H9 (cell line): ENCODE measurements around the gene KCNQ2. TPM values are rescaled to one million over a fixed set of nuclear protein-coding genes. Genes with fewer than 3 reads are reported as not detected.

ENCODE experiments used
- DNase-seq: peaks from one replicate; pipeline ENCODE4 v3.0.0-alpha.2; 2017
- H2AFZ ChIP-seq: one replicate; pipeline ENCODE4 v1.6.1; 2013; ENCODE audit warnings: mild to moderate bottlenecking, low read length, control low read depth, moderate library complexity
- H2AK5ac ChIP-seq: 2 replicates; pipeline ENCODE4 v1.6.1; 2013; ENCODE audit warnings: low read length, control low read depth, mixed read lengths; ENCODE audit not compliant: insufficient read length
- H2BK120ac ChIP-seq: one replicate; pipeline ENCODE4 v1.6.1; 2013; ENCODE audit warnings: low read depth, mild to moderate bottlenecking, low read length, control low read depth, inconsistent platforms; ENCODE audit not compliant: poor library complexity, severe bottlenecking
- H2BK12ac ChIP-seq: 2 replicates; pipeline ENCODE4 v1.6.1; 2013; ENCODE audit warnings: low read length, control low read depth, mixed read lengths, low read depth; ENCODE audit not compliant: insufficient read length
- H2BK15ac ChIP-seq: 2 replicates; pipeline ENCODE4 v1.6.1; 2013; ENCODE audit warnings: low read depth, low read length, control low read depth
- H2BK20ac ChIP-seq: one replicate; pipeline ENCODE4 v1.6.1; 2013; ENCODE audit warnings: low read depth, mild to moderate bottlenecking, low read length, control low read depth, inconsistent platforms; ENCODE audit not compliant: poor library complexity, severe bottlenecking
- H2BK5ac ChIP-seq: 2 replicates; pipeline ENCODE4 v1.6.1; 2013; ENCODE audit warnings: low read length, control low read depth, mixed read lengths; ENCODE audit not compliant: insufficient read length
- H3K14ac ChIP-seq: 2 replicates; pipeline ENCODE4 v1.6.1; 2013; ENCODE audit warnings: low read length, control low read depth; ENCODE audit not compliant: insufficient read depth
- H3K18ac ChIP-seq: 2 replicates; pipeline ENCODE4 v1.6.1; 2013; ENCODE audit warnings: low read depth, mild to moderate bottlenecking, mixed read lengths, low read length, control low read depth; ENCODE audit not compliant: insufficient read length
- H3K23ac ChIP-seq: 2 replicates; pipeline ENCODE4 v1.6.1; 2013; ENCODE audit warnings: low read length, control low read depth, mixed read lengths, low read depth; ENCODE audit not compliant: insufficient read length
- H3K23me2 ChIP-seq: 2 replicates; pipeline ENCODE4 v1.6.1; 2013; ENCODE audit warnings: low read depth, mild to moderate bottlenecking, mixed read lengths, low read length, control low read depth; ENCODE audit not compliant: insufficient read length, poor library complexity, severe bottlenecking
- H3K27ac ChIP-seq: 2 replicates; pipeline ENCODE4 v1.5.1; 2013; ENCODE audit warnings: low read length, control low read depth, mixed read lengths, low read depth; ENCODE audit not compliant: insufficient read length
- H3K27me3 ChIP-seq: 2 replicates; pipeline ENCODE4 v1.6.1; 2013; ENCODE audit warnings: low read length, control low read depth, inconsistent platforms; ENCODE audit not compliant: insufficient read depth
- H3K4ac ChIP-seq: 2 replicates; pipeline ENCODE4 v1.6.1; 2013; ENCODE audit warnings: low read depth, mild to moderate bottlenecking, control low read depth, inconsistent platforms, low read length, moderate library complexity
- H3K4me1 ChIP-seq: 2 replicates; pipeline ENCODE4 v1.6.1; 2013; ENCODE audit warnings: low read length, control low read depth, inconsistent platforms; ENCODE audit not compliant: insufficient read depth
- H3K4me2 ChIP-seq: 2 replicates; pipeline ENCODE4 v1.6.1; 2013; ENCODE audit warnings: low read length, control low read depth, mixed read lengths; ENCODE audit not compliant: insufficient read length, insufficient read depth
- H3K56ac ChIP-seq: 2 replicates; pipeline ENCODE4 v1.6.1; 2013; ENCODE audit warnings: low read depth, mild to moderate bottlenecking, mixed read lengths, low read length, control low read depth; ENCODE audit not compliant: insufficient read length
- H3K79me1 ChIP-seq: 2 replicates; pipeline ENCODE4 v1.6.1; 2013; ENCODE audit warnings: low read depth, mild to moderate bottlenecking, moderate library complexity, low read length, control low read depth, inconsistent platforms; ENCODE audit not compliant: insufficient read depth, poor library complexity, severe bottlenecking
- H3K79me2 ChIP-seq: 2 replicates; pipeline ENCODE4 v1.6.1; 2013; ENCODE audit warnings: low read length, control low read depth, inconsistent platforms; ENCODE audit not compliant: insufficient read depth
- H3K9ac ChIP-seq: 2 replicates; pipeline ENCODE4 v1.6.1; 2013; ENCODE audit warnings: low read length, control low read depth, mixed read lengths; ENCODE audit not compliant: insufficient read length; ENCODE audit errors: extremely low read depth
- H3K9me3 ChIP-seq: one replicate; pipeline ENCODE4 v1.6.1; 2013; ENCODE audit warnings: low read depth, low read length, inconsistent platforms; ENCODE audit not compliant: control insufficient read depth
- H3T11ph ChIP-seq: one replicate; pipeline ENCODE4 v1.6.1; 2013; ENCODE audit warnings: mild to moderate bottlenecking, low read length, control low read depth, inconsistent platforms
- H4K20me1 ChIP-seq: one replicate; pipeline ENCODE4 v1.6.1; 2013; ENCODE audit not compliant: control insufficient read depth, insufficient read length, insufficient read depth
- H4K5ac ChIP-seq: 2 replicates; pipeline ENCODE4 v1.6.1; 2013; ENCODE audit warnings: low read depth, mild to moderate bottlenecking, mixed read lengths, low read length, control low read depth; ENCODE audit not compliant: insufficient read length
- H4K8ac ChIP-seq: replicated peaks from 2 replicates; pipeline ENCODE4 v1.6.1; 2013; ENCODE audit warnings: low read length, control low read depth, mixed read lengths, low read depth; ENCODE audit not compliant: insufficient read length
- H4K91ac ChIP-seq: 2 replicates; pipeline ENCODE4 v1.6.1; 2013; ENCODE audit warnings: low read depth, mild to moderate bottlenecking, moderate library complexity, mixed read lengths, low read length, control low read depth; ENCODE audit not compliant: insufficient read length
- H3K27ac Mint-ChIP-seq, 3 experiments: 2 replicates in 2 of 3; 3 replicates in 1 of 3; pipeline ENCODE4 v1.8.0; 2020 to 2021; ENCODE audit warnings: mixed read lengths in 3 of 3, mild to moderate bottlenecking in 1 of 3, moderate library complexity in 1 of 3
- H3K27me3 Mint-ChIP-seq: 2 replicates; pipeline ENCODE4 v1.8.0; 2021; ENCODE audit warnings: low read depth, mild to moderate bottlenecking, moderate library complexity, mixed read lengths
- H3K36me3 Mint-ChIP-seq, 3 experiments: 2 replicates in 2 of 3; 3 replicates in 1 of 3; pipeline ENCODE4 v1.8.0; 2020 to 2021; ENCODE audit warnings: low read depth in 3 of 3, mixed read lengths in 3 of 3; ENCODE audit not compliant: insufficient read depth in 1 of 3
- H3K4me1 Mint-ChIP-seq, 2 experiments: 2 replicates each; pipeline ENCODE4 v1.8.0; 2020; ENCODE audit warnings: mixed read lengths in 2 of 2
- H3K4me3 Mint-ChIP-seq, 2 experiments: 2 replicates in 1 of 2; 3 replicates in 1 of 2; pipeline ENCODE4 v1.8.0; 2020 to 2021; ENCODE audit warnings: mild to moderate bottlenecking in 2 of 2, mixed read lengths in 2 of 2, moderate library complexity in 1 of 2
- H3K9me3 Mint-ChIP-seq, 2 experiments: 2 replicates in 1 of 2; 3 replicates in 1 of 2; pipeline ENCODE4 v1.8.0; 2020; ENCODE audit warnings: mild to moderate bottlenecking in 2 of 2, mixed read lengths in 2 of 2, moderate library complexity in 1 of 2
- CTCF ChIP-seq: fragments of 200-600 bp; sonication (generic); conservative IDR thresholded peaks from 3 replicates; pipeline ENCODE4 v1.8.0; 2021; ENCODE audit warnings: antibody characterized with exemption, mild to moderate bottlenecking
- WGBS: extraction: QIAGEN DNeasy Blood & Tissue Kit; methylation state at CpG from one replicate; pipeline ENCODE4 v1.1.7; 2013; ENCODE audit warnings: missing lambda C conversion rate, low lambda C conversion rate, mixed read lengths; ENCODE audit not compliant: insufficient read length; ENCODE audit errors: extremely low coverage; 5-methylcytosine and 5-hydroxymethylcytosine counted together
- total RNA-seq: library from RNA; stranded (reverse); gene quantifications from 2 replicates; pipeline ENCODE4 v1.2.1, GENCODE V29; 2021

The KCNQ2 gene
- total RNA-seq, 1 experiment from 2014 or later: 69.2 TPM

- Mint-ChIP-seq H3K36me3 (peaks cover 0 to 33% (median 0%) of the 10 kb centered on the region in 3 experiments; a peak in 3 of 7 replicates), H3K9me3 (peaks cover 17 to 57% of the 10 kb centered on the region in 2 experiments), H3K27me3 (peaks cover 80% of the 10 kb centered on the region), H3K27ac (no peak overlapping the region), H3K4me3 (no peak overlapping the region), H3K4me1 (no peaks in the 10 kb centered on the region)
- Histone ChIP-seq H2BK20ac (no peak overlapping the region), H3K9me3 (no peaks in the 10 kb centered on the region), H3K79me1 (no peaks in the 10 kb centered on the region), H3K79me2 (no peaks in the 10 kb centered on the region), H2AFZ (no peak overlapping the region), H3T11ph (no peak overlapping the region), H3K23me2 (no peaks in the 10 kb centered on the region), H4K91ac (no peak overlapping the region), H2BK12ac (no peak overlapping the region), H2AK5ac (no peak overlapping the region), H2BK120ac (no peak overlapping the region), H4K5ac (no peak overlapping the region), H3K9ac (no peak overlapping the region), H4K8ac (no peak overlapping the region), H3K27me3 (no peaks in the 10 kb centered on the region), H3K18ac (no peak overlapping the region), H3K23ac (no peak overlapping the region), H3K4me1 (no peaks in the 10 kb centered on the region), H4K20me1 (no peaks in the 10 kb centered on the region), H3K27ac (no peak overlapping the region), H3K4me2 (no peak overlapping the region), H2BK15ac (no peak overlapping the region), H2BK5ac (no peak overlapping the region), H3K56ac (no peak overlapping the region), H3K14ac (no peak overlapping the region), H3K4ac (no peak overlapping the region)
- no peak for DNase-seq
- no peak for TF ChIP-seq CTCF
- no CpG with 5 or more reads among the region's 9 CpGs for WGBS
These were observed 36.7 kb upstream of the KCNQ2 start for GRCh38 chr20:63509088-63509564.
